Suprapubic skin (tissue), 3 donors: ENCODE measurements around the gene REV3L.

Experiments
- POLR2A ChIP-seq, 2 donors: fragments of 450-650 bp; IDR thresholded peaks; one replicate each; pipeline ENCODE4 v1.6.1; 2017; ENCODE audit warnings: antibody characterized with exemption in 2 of 2, mild to moderate bottlenecking in 2 of 2, moderate library complexity in 2 of 2
- TF ChIP-seq, protein P1 (sequence below), 2 donors: fragments of 200-600 bp in 1 of 2; fragments of 450-650 bp in 1 of 2; sonication (generic) in 1 of 2; IDR thresholded peaks; one replicate each; pipeline ENCODE4 v1.5.1; 2016 to 2019; ENCODE audit warnings: antibody characterized with exemption in 2 of 2, mild to moderate bottlenecking in 1 of 2, moderate library complexity in 1 of 2

DNA sequence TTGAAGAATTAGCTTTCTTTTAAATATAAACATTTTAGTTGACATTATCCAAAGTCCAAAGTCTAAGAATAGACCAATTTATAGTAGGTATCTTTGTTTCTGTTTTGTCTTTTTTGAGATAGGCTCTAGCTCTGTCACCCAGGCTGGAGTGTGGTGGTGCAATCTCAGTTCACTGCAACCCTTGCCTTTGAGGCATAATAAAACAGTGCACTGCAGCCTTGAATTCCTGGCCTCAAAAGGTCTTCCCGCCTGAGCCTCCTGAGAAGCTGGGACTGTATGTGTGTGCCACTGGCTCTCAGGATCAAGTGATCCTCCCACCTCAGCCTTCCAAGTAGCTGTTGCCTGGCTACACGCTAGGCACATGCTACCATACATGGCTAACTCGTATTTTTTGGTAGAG, 135.4 kb downstream of the REV3L start:
- TF ChIP-seq, protein P1, sequence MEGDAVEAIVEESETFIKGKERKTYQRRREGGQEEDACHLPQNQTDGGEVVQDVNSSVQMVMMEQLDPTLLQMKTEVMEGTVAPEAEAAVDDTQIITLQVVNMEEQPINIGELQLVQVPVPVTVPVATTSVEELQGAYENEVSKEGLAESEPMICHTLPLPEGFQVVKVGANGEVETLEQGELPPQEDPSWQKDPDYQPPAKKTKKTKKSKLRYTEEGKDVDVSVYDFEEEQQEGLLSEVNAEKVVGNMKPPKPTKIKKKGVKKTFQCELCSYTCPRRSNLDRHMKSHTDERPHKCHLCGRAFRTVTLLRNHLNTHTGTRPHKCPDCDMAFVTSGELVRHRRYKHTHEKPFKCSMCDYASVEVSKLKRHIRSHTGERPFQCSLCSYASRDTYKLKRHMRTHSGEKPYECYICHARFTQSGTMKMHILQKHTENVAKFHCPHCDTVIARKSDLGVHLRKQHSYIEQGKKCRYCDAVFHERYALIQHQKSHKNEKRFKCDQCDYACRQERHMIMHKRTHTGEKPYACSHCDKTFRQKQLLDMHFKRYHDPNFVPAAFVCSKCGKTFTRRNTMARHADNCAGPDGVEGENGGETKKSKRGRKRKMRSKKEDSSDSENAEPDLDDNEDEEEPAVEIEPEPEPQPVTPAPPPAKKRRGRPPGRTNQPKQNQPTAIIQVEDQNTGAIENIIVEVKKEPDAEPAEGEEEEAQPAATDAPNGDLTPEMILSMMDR (IDR thresholded peaks at IDR 0.05) = no peak
- TF ChIP-seq POLR2A (IDR thresholded peaks at IDR 0.05) = no peak
